ENCODE measurements around the gene PI4KB. TPM values are rescaled to one million over a fixed set of nuclear protein-coding genes. Genes with fewer than 3 reads are reported as not detected.

Gene PI4KB
- polyA plus RNA-seq, 1 donor (not counting 4 experiments of a cell fraction or from before 2014, with no cell fraction given) = 40.9 TPM

GRCh38 chr1:151343587-151343986 lies 16.4 kb upstream of the PI4KB start:
- H3K9me1 ChIP-seq (ENCODE audit: control insufficient read depth, extremely low read depth, insufficient read depth, low read length) = no peaks in the 10 kb centered on the region
- no peak overlapping the region for H3K9ac ChIP-seq (ENCODE audit: control insufficient read depth, extremely low read depth, insufficient read depth, low read length)
- no peaks in the 10 kb centered on the region for H3K27me3 ChIP-seq (ENCODE audit: control insufficient read depth, extremely low read depth, insufficient read depth, low read length)
- H3K27ac ChIP-seq (ENCODE audit: control insufficient read depth, insufficient read depth, low read length) = no peak overlapping the region
- H3K36me3 ChIP-seq (ENCODE audit: control insufficient read depth in 2 of 2, extremely low read depth in 1 of 2, insufficient read depth in 2 of 2, low read length in 2 of 2) = peaks cover 18 to 21% of the 10 kb centered on the region in 2 experiments
- no peak overlapping the region for H2AFZ ChIP-seq (ENCODE audit: control insufficient read depth, low read length)
- no peaks in the 10 kb centered on the region for H4K20me1 ChIP-seq (ENCODE audit: control insufficient read depth, extremely low read depth, insufficient read depth, low read length)
- H3K4me3 ChIP-seq (ENCODE audit: control insufficient read depth in 2 of 3, extremely low read depth in 1 of 3, insufficient read depth in 2 of 3, low read depth in 1 of 3, low read length in 3 of 3) = no peak overlapping the region
- DNase-seq (ENCODE audit: low read depth, low spot score) = no peak
- H3K4me2 ChIP-seq (ENCODE audit: control insufficient read depth, extremely low read depth, insufficient read depth, low read depth, low read length) = no peak overlapping the region
- dilution Hi-C loops (cut with MboI; ENCODE audit: extremely low pct_ligation_motif_present, low sequenced_read_pairs) = no loop called here
- H3K4me1 ChIP-seq (ENCODE audit: control insufficient read depth, extremely low read depth, insufficient read depth, low read length) = peaks cover 4% of the 10 kb centered on the region
- no peak for FAIRE-seq
- no peaks in the 10 kb centered on the region for H3K79me2 ChIP-seq (ENCODE audit: control insufficient read depth, insufficient read depth, low read length)
- TF ChIP-seq CTCF (optimal IDR thresholded peaks at IDR 0.05 in 1 of 3, IDR thresholded peaks at IDR 0.05 in 1 of 3, conservative IDR thresholded peaks at IDR 0.05 in 1 of 3; ENCODE audit: extremely low read depth in 1 of 3, insufficient read depth in 2 of 3, low read length in 3 of 3) = no peak
- no peak for TF ChIP-seq EZH2 (IDR thresholded peaks at IDR 0.05; ENCODE audit: low read length)
- H3K9me3 ChIP-seq (ENCODE audit: control insufficient read depth, low read depth, low read length) = no peaks in the 10 kb centered on the region

DNA sequence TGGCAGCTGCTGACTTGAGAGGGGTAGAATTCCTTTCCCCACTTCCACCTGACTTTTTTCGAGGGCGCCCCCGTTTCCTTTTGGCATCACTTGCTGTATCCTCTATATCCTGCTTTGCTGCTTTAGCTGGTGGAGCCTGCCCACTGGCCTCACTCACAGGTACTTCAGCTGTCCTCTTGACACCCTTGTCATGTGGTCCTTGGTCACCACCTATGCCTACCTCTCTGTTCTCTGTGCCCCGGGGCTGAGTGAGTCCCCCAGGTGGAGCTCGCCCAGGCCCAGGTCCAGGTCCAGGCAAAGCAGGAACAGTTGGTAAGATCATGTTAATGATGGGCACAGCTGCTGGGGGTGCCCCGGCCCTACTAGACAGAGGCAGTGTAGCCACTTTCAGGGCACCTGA lies 15.4 kb upstream of the PI4KB start:
- Histone ChIP-seq H3K4me1 (ENCODE audit: control insufficient read depth, extremely low read depth, insufficient read depth, low read length) (peaks cover 4% of the 10 kb centered on the region), H2AFZ (ENCODE audit: control insufficient read depth, low read length) (no peak overlapping the region), H3K9ac (ENCODE audit: control insufficient read depth, extremely low read depth, insufficient read depth, low read length) (no peak overlapping the region), H3K4me3 (ENCODE audit: control insufficient read depth in 2 of 3, extremely low read depth in 1 of 3, insufficient read depth in 2 of 3, low read depth in 1 of 3, low read length in 3 of 3) (no peak overlapping the region), H3K27ac (ENCODE audit: control insufficient read depth, insufficient read depth, low read length) (no peak overlapping the region), H3K4me2 (ENCODE audit: control insufficient read depth, extremely low read depth, insufficient read depth, low read depth, low read length) (no peak overlapping the region), H3K9me3 (ENCODE audit: control insufficient read depth, low read depth, low read length) (no peaks in the 10 kb centered on the region), H3K79me2 (ENCODE audit: control insufficient read depth, insufficient read depth, low read length) (no peaks in the 10 kb centered on the region), H3K27me3 (ENCODE audit: control insufficient read depth, extremely low read depth, insufficient read depth, low read length) (no peaks in the 10 kb centered on the region), H4K20me1 (ENCODE audit: control insufficient read depth, extremely low read depth, insufficient read depth, low read length) (no peaks in the 10 kb centered on the region), H3K36me3 (ENCODE audit: control insufficient read depth in 2 of 2, extremely low read depth in 1 of 2, insufficient read depth in 2 of 2, low read length in 2 of 2) (peaks cover 18 to 21% of the 10 kb centered on the region in 2 experiments), H3K9me1 (ENCODE audit: control insufficient read depth, extremely low read depth, insufficient read depth, low read length) (no peaks in the 10 kb centered on the region)
- no peak for TF ChIP-seq EZH2 (IDR thresholded peaks at IDR 0.05; ENCODE audit: low read length)
- TF ChIP-seq CTCF (optimal IDR thresholded peaks at IDR 0.05 in 1 of 3, IDR thresholded peaks at IDR 0.05 in 1 of 3, conservative IDR thresholded peaks at IDR 0.05 in 1 of 3; ENCODE audit: extremely low read depth in 1 of 3, insufficient read depth in 2 of 3, low read length in 3 of 3) = no peak
- dilution Hi-C loops (cut with MboI; ENCODE audit: extremely low pct_ligation_motif_present, low sequenced_read_pairs) = no loop called here
- FAIRE-seq = no peak
- no peak for DNase-seq (ENCODE audit: low read depth, low spot score)

Measured in keratinocyte (primary cell).